ENCODE results near the gene CYP1B1.

DNA sequence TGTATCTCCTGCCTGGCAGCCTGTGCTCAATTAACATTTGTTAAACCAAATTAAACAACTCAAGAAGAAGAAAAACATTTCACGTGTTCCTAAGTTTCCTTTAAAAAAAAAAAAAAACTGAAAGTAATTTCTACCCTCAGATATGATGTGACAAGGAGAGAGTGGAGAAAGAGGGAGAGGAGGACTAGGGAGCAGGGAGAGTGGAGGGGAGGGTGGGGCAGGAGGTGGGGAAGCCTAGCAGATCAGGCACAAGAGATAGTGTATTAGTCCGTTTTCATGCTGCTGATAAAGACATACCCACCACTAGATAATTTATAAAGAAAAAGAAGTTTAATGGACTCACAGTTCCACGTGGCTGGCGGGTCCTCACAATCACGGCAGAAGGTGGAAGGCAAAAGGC, 46.4 kb downstream of the CYP1B1 start:
- TF ChIP-seq, protein P1, sequence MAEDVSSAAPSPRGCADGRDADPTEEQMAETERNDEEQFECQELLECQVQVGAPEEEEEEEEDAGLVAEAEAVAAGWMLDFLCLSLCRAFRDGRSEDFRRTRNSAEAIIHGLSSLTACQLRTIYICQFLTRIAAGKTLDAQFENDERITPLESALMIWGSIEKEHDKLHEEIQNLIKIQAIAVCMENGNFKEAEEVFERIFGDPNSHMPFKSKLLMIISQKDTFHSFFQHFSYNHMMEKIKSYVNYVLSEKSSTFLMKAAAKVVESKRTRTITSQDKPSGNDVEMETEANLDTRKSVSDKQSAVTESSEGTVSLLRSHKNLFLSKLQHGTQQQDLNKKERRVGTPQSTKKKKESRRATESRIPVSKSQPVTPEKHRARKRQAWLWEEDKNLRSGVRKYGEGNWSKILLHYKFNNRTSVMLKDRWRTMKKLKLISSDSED (CRISPR knock-in tag; IDR thresholded peaks at IDR 0.05): no peak
- TF ChIP-seq ELF4 (CRISPR knock-in tag; IDR thresholded peaks at IDR 0.05; ENCODE audit: borderline replicate concordance): no peak
- no peak for TF ChIP-seq NFIC (IDR thresholded peaks at IDR 0.05; ENCODE audit: low read length)
- no peak for TF ChIP-seq GLI4 (CRISPR knock-in tag; IDR thresholded peaks at IDR 0.05; ENCODE audit: borderline replicate concordance)
- TF ChIP-seq, protein P2, sequence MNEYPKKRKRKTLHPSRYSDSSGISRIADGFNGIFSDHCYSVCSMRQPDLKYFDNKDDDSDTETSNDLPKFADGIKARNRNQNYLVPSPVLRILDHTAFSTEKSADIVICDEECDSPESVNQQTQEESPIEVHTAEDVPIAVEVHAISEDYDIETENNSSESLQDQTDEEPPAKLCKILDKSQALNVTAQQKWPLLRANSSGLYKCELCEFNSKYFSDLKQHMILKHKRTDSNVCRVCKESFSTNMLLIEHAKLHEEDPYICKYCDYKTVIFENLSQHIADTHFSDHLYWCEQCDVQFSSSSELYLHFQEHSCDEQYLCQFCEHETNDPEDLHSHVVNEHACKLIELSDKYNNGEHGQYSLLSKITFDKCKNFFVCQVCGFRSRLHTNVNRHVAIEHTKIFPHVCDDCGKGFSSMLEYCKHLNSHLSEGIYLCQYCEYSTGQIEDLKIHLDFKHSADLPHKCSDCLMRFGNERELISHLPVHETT (CRISPR knock-in tag; conservative IDR thresholded peaks at IDR 0.05): no peak
- no peak for TF ChIP-seq AGO2 (optimal IDR thresholded peaks at IDR 0.05; ENCODE audit: low read depth, low read length)
- TF ChIP-seq, protein P3, sequence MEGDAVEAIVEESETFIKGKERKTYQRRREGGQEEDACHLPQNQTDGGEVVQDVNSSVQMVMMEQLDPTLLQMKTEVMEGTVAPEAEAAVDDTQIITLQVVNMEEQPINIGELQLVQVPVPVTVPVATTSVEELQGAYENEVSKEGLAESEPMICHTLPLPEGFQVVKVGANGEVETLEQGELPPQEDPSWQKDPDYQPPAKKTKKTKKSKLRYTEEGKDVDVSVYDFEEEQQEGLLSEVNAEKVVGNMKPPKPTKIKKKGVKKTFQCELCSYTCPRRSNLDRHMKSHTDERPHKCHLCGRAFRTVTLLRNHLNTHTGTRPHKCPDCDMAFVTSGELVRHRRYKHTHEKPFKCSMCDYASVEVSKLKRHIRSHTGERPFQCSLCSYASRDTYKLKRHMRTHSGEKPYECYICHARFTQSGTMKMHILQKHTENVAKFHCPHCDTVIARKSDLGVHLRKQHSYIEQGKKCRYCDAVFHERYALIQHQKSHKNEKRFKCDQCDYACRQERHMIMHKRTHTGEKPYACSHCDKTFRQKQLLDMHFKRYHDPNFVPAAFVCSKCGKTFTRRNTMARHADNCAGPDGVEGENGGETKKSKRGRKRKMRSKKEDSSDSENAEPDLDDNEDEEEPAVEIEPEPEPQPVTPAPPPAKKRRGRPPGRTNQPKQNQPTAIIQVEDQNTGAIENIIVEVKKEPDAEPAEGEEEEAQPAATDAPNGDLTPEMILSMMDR (CRISPR knock-in tag; IDR thresholded peaks at IDR 0.05): no peak
